HG03565 (cell line): ENCODE results near the gene GPATCH4.
"Not testable (repeated sequence)": the region's sequence is repeated elsewhere in the genome, so short reads cannot be mapped to it uniquely, and the experiment has no call there.

ENCODE experiments used
- ATAC-seq: cut with Tn5 transposase; IDR thresholded peaks from one replicate; pipeline ENCODE4 v1.9.1; 2021; ENCODE audit warnings: mild to moderate bottlenecking, moderate library complexity; ENCODE audit not compliant: unreplicated experiment

The GPATCH4 gene

GRCh38 chr1:156598731-156599432 lies 2.4 kb downstream of the GPATCH4 start:
- ATAC-seq: no peak

- ATAC-seq: no peak
Observed at GRCh38 chr1:156598125-156598524, 3.2 kb downstream of the GPATCH4 start.

DNA sequence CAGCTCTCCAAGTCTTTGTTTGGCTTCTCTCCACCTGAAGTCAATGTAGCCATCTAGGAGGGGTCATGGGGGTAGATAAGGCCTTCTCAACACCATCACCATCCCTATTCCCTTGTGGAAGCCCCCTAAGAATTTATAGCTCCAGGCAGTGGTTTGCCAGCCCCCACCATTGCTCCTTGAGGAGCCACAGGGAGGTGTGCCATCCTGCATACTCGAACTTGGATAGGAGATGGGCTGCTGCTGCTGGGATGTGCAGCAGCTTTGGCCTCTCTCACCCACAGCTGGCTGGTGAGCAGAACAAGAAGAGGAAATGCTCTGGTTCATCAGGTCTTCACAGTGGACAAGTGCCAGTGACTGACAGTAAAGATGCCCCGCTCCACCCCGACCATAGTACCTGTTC lies 4.9 kb downstream of the GPATCH4 start:
- ATAC-seq: no peak

DNA sequence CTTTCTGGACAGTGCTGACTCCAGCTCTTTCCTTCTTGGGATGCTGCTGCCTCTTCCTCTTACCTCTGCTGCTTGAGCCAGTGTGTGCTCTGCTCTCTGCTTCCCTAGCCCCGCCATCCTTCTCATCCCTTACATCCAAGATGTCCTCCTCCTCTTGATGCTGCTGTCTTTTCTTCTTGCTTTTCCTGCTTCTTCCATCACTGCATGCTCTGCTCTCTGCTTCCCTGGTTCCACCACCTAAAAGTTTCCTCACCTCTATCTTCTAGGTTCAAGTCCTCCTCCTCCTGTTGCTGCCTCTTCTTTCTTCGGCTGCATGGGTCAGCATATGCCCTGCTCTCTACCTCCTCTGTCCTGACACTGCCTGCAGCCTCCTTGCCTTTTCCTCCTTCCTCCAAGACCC lies 6.3 kb downstream of the GPATCH4 start:
- no peak for ATAC-seq

GRCh38 chr1:156594190-156594589 lies 7.1 kb downstream of the GPATCH4 start:
- no peak for ATAC-seq

DNA sequence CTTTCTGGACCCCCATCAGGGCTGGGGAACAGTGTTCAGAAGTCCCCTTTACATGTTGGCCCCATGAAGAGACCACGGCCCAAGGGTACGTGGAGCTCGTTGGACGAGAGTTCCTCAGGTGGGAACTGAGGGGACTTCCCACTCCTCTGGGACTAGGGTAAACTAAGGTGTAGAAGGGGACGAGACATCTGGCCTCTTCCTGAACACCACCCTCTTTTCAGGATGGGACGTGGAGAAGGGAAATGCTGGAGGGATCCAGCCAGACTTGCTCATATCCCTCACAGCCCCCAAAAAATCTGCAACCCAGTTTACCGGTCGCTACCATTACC lies 7.7 kb downstream of the GPATCH4 start:
- no peak for ATAC-seq

- no peak for ATAC-seq
Observed at GRCh38 chr1:156592910-156593660, 8.2 kb downstream of the GPATCH4 start.

DNA sequence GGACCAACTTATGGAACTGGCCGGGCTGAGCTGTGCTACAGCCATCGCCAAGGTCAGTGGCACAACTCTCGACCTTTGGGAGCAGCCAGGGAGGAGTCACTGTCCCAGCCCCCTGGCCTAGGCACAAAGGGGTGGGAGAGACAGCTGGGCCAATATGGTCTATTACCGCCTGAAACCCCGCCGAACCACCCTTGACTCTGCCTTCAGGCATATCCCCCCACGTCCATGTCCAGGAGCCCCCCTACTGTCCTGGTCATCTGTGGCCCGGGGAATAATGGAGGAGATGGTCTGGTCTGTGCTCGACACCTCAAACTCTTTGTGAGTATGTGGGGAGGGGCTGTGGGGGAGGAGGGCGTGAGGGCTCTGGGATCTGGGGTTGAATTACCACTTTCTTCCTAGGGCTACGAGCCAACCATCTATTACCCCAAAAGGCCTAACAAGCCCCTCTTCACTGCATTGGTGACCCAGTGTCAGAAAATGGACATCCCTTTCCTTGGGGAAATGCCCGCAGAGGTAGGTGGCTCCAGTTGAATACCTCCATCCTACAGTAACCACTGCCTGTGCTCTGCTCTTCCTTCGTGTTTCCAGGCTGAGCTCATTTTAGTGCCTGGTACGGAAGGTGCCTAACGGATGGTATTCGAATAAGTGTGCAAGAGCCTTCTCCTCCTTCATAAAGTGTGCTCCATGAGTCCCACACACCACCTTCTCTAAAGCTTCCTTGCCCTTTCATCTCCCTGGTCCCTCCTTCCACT lies 8.9 kb downstream of the GPATCH4 start:
- no peak for ATAC-seq

- ATAC-seq: peak; percentile 60
Observed at GRCh38 chr1:156591432-156592157, 9.7 kb downstream of the GPATCH4 start, which contains the start of gene NAXE. TSS of gene NAXE (plus strand) at chr1:156591776. CDS start at chr1:156591805, 29 bp downstream.

- no peak for ATAC-seq
Observed at GRCh38 chr1:156591181-156591431, 10.2 kb downstream of the GPATCH4 start.

DNA sequence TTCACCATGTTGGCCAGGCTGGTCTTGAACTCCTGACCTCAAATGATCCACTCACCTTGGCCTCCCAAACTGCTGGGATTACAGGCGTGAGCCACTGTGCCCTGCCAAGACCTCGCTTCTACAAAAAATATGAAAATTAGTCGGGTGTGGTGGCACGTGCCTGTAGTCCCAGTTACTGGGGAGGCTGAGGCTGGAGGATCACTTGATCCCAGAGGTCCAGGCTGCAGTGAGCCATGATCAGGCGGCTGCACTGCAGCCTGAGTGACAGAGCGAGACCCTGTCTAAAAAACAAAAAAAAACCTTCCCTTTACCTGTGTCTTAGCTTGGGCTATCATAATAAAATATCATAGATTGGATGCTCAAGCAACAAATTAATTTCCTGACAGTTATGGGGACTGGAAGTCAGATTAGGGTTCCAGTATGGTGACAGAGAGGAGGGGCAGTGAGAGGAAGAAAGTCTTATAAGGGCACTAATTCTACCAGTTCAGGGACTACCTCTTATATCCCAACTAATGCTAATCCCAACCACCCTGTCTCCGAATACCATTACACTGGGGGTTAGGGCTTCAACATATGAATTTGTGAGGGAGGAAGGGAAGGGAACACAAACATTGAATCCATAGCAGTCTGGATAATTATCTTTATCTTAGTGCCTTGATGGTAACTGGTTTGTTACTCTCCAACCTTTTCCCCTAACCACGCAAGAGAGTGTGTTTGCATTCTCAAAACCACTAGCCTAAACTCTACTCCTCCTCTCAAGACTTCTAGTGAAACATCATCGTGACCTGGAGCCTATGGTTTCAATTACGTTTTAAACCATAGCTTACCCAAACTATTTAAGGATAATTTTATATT lies 10.7 kb downstream of the GPATCH4 start:
- no peak for ATAC-seq

- ATAC-seq: no peak
Observed at GRCh38 chr1:156589546-156589945, 11.7 kb downstream of the GPATCH4 start.

GRCh38 chr1:156587927-156588326 lies 13.4 kb downstream of the GPATCH4 start:
- not testable (repeated sequence) for ATAC-seq

GRCh38 chr1:156586892-156587477 lies 14.3 kb downstream of the GPATCH4 start:
- ATAC-seq: no peak

GRCh38 chr1:156586323-156586722 lies 15.0 kb downstream of the GPATCH4 start:
- ATAC-seq: no peak

DNA sequence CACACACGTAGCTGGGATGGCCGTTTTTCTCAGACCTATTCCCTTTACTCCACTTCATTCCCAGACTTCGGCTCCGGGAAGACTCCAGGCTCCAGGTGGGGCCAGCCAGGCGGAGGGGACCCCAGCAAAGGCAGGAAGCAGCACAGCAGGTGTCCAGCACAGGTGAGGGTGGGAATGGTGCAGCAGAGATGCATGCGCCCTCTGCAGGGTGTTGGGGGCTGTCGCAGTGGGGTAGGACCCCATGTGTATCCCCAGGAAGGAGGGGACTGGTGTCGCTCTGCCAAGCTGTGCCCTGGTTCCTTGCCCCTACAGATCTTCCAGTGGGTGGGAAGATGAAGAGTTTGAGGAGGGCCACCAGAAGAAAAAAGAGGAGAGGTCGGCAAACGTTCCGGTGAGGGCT lies 16.5 kb downstream of the GPATCH4 start:
- ATAC-seq: no peak

DNA sequence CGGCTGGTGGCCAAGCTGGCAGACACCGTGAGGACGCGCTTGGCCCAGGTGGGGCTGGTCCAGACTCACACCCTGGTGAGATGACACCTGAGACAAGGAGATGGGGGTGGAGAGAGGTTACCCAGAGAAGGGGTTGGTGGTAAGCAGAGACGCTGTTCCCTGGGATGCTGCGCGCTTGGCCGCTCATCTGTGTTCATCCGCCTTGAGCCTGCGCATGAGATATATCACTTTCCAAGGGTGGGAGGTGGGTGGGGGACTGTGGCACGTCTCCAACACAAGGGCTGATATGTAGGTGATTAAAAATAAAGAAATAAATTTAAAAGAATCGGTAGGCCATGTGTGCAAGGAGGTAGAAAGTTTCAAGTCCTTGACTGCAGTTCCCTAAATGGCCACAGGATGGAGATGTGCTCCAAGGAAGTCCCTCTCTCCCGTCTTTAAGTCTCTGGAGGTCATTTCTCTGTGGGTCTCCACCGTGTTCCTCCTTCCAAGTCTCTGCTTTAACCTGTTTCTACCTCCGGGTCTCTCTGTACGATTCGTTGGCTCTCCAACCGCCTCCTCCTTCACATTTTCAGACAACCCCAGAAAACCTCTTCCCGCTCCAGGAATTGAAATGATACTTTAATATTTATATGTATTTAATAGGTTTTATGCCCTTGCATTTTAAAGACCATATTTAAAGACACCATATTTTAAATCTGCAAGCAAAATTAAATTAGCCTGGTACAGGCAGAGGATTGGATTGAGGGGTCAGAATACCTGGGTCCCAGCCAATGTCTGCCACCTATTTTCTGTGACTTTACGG lies 17.3 kb downstream of the GPATCH4 start:
- ATAC-seq: no peak

DNA sequence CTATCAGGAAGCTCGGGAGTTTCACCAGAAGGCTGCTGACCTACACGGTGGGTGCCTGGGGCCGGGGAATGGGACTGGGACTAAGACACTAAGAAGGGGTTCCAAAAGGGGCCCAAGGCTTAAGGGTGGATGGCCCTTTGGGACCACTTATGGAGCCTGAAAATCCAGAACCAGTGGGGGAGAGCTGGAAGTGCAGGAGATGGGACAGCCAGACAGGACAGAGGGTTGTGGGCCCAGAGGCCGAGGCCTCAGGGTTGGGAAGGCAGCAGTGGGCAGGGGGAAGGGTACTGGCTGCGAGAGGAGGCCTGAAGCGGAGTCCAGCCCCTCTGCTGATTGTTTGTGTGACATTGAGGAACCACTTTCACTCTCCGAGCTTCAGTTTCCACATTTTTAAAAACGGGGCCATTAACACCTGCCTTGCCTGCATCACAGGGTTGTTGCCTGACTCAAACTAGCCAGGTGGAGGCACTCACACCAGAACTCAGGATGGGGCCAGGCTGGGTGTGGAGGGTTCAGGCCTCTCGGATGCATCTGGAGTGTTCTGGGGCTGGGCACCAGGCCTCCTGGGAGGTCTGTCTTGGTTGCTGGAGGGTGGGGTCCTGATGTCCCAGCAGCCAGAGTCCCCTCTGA lies 18.8 kb downstream of the GPATCH4 start:
- ATAC-seq: no peak
